Pancreas (tissue), 10 donors: Measurements from ENCODE around the gene AP1G2. TPM values are rescaled to one million over a fixed set of nuclear protein-coding genes. Genes with fewer than 3 reads are reported as not detected.

ENCODE experiments used
- ATAC-seq, 4 donors: fragments of 200-7000 bp; cut with Tn5 transposase; one replicate each; pipeline versions ENCODE4 v1.8.0 to v1.9.1; 2020; ENCODE audit warnings: mild to moderate bottlenecking in 4 of 4, moderate library complexity in 4 of 4
- DNase-seq, 6 donors: peaks; one replicate each; pipeline ENCODE4 v3.0.0-alpha.2; 2020
- FAIRE-seq: peaks from 2 replicates; lab custom pipeline; 2012; peaks lifted over from hg19 to GRCh38; lab: Jason Lieb, UNC
- H3K27ac ChIP-seq, 4 donors: fragments of 200-600 bp; sonication (generic); 1 replicate in 3 of 4; 2 replicates in 1 of 4; pipeline versions ENCODE4 v1.5.0 to v1.8.0; 2020
- H3K27me3 ChIP-seq, 4 donors: fragments of 200-600 bp; one replicate each; pipeline ENCODE4 v1.8.0; 2021
- H3K36me3 ChIP-seq, 3 donors: fragments of 200-600 bp; sonication (generic) in 1 of 3; one replicate each; pipeline versions ENCODE4 v1.5.0 to v1.8.0; 2020 to 2021
- H3K4me1 ChIP-seq, 3 donors: fragments of 200-600 bp; one replicate each; pipeline ENCODE4 v1.8.0; 2021
- H3K4me3 ChIP-seq, 4 donors: fragments of 200-600 bp; sonication (generic) in 2 of 4; one replicate each; pipeline versions ENCODE4 v1.5.0 to v1.8.0; 2020 to 2021
- H3K9me3 ChIP-seq, 4 donors: fragments of 200-600 bp; one replicate each; pipeline ENCODE4 v1.8.0; 2021
- CTCF ChIP-seq, 4 donors: fragments of 200-600 bp; sonication (generic) in 3 of 4; IDR thresholded peaks; one replicate each; pipeline versions ENCODE4 v1.5.0 to v1.8.0; 2021; ENCODE audit warnings: antibody characterized with exemption in 4 of 4
- WGBS, 2 donors: extraction: QIAGEN DNeasy Blood & Tissue Kit; methylation state at CpG; one replicate each; pipeline ENCODE4 v1.1.7; 2013; 5-methylcytosine and 5-hydroxymethylcytosine counted together
- intact Hi-C, 3 donors: fragments of 100-400 bp; cut with DNase I; formaldehyde crosslinking; loops; one replicate each; pipeline versions ENCODE4 v1.11.1 to v1.14.2; 2022
- polyA plus RNA-seq, 2 donors: library from polyadenylated mRNA; stranded (reverse); fragments of 200-250 nt; gene quantifications; one replicate each; pipeline ENCODE4 v1.2.3, GENCODE V29; 2013
- total RNA-seq, 6 donors: library from RNA; stranded (reverse); fragmentation: NEBNext Ultra II Directional in 4 of 6; extraction: Animal tissue kit (Norgen Biotek cat#: 25700) in 4 of 6; gene quantifications; one replicate each; pipeline versions ENCODE4 v1.2.1 to v1.2.4, GENCODE V29; 2021 to 2023
- donor health status: healthy with polysubstance abuse.
- donor health status: DM: no; HTN: no; CAD: no; lungs with moderate emphysema.
- donor health status: DM: no; HTN: no; CAD: no.
- donor health status: control.
- donor health status: control.
- donor health status: Bipolar disorder and iron deficiency.
- donor health status: DM: yes; HTN: yes; CAD: no.
- donor health status: DM: no; HTN: no; CAD: no.
- donor health status: DM: no; HTN: no; CAD: no.
- donor health status: DM: yes; HTN: yes; CAD: no.

The AP1G2 gene
- total and polyA plus RNA-seq, 8 donors, result 57.4 to 392 (median 85.3) TPM

GRCh38 chr14:23566112-23566777, 1.3 kb downstream of the AP1G2 start:
- intact Hi-C loops, result no loop called here
- Histone ChIP-seq H3K36me3 (peaks cover 0 to 19% (median 5%) of the 10 kb centered on the region in 3 donors), H3K27me3 (no peaks in the 10 kb centered on the region), H3K9me3 (no peaks in the 10 kb centered on the region), H3K27ac (no peak overlapping the region), H3K4me1 (peaks cover 0 to 14% (median 6%) of the 10 kb centered on the region in 3 donors), H3K4me3 (peak overlapping the region in 1 of 4 donors; percentile 78)
- 90 to 92% methylated on average over 10 of the region's 10 CpGs for WGBS, 2 donors
- no peak for ATAC-seq
- FAIRE-seq, result no peak
- no peak for DNase-seq
- TF ChIP-seq CTCF (IDR thresholded peaks at IDR 0.05), result no peak

- no peak overlapping the region for H3K4me3 ChIP-seq
- 84 to 91% methylated on average over 11 of the region's 11 CpGs for WGBS, 2 donors
- ATAC-seq (no peak), FAIRE-seq (no peak), DNase-seq (no peak)
- H3K36me3 ChIP-seq, result peaks cover 0 to 24% (median 7%) of the 10 kb centered on the region in 3 donors
- no peaks in the 10 kb centered on the region for H3K27me3 ChIP-seq
- H3K4me1 ChIP-seq, result peaks cover 0 to 14% (median 6%) of the 10 kb centered on the region in 3 donors
- intact Hi-C loops, result no loop called here
- H3K9me3 ChIP-seq, result no peaks in the 10 kb centered on the region
- no peak overlapping the region for H3K27ac ChIP-seq
- TF ChIP-seq CTCF (IDR thresholded peaks at IDR 0.05), result no peak
Observed at GRCh38 chr14:23565626-23566025, 2.0 kb downstream of the AP1G2 start.

GRCh38 chr14:23564876-23565275, 2.7 kb downstream of the AP1G2 start:
- Histone ChIP-seq H3K4me1 (peaks cover 0 to 14% (median 6%) of the 10 kb centered on the region in 3 donors), H3K4me3 (no peak overlapping the region), H3K27ac (no peak overlapping the region), H3K27me3 (no peaks in the 10 kb centered on the region), H3K36me3 (peaks cover 0 to 28% (median 7%) of the 10 kb centered on the region in 3 donors), H3K9me3 (no peaks in the 10 kb centered on the region)
- DNase-seq, result no peak
- FAIRE-seq, result no peak
- WGBS, 2 donors, result 83 to 84% methylated on average over 7 of the region's 7 CpGs
- ATAC-seq, result no peak
- intact Hi-C loops, result loop anchor here in 2 of 3 donors (5.0 kb wide), 2 partner anchors 83 to 88 kb away; no protein-coding TSS in a partner anchor
- TF ChIP-seq CTCF (IDR thresholded peaks at IDR 0.05), result no peak

- H3K36me3 ChIP-seq, result peaks cover 0 to 30% (median 7%) of the 10 kb centered on the region in 3 donors
- no peak for ATAC-seq
- intact Hi-C loops, result loop anchor here in 2 of 3 donors (5.0 kb wide), 2 partner anchors 82 to 87 kb away; no protein-coding TSS in a partner anchor
- 88 to 94% methylated on average over 13 of the region's 13 CpGs for WGBS, 2 donors
- TF ChIP-seq CTCF (IDR thresholded peaks at IDR 0.05), result no peak
- no peak overlapping the region for H3K27ac ChIP-seq
- no peak for FAIRE-seq
- no peak overlapping the region for H3K4me3 ChIP-seq
- no peak for DNase-seq
- no peaks in the 10 kb centered on the region for H3K9me3 ChIP-seq
- H3K4me1 ChIP-seq, result peaks cover 0 to 14% (median 6%) of the 10 kb centered on the region in 3 donors
- H3K27me3 ChIP-seq, result no peaks in the 10 kb centered on the region
Observed at GRCh38 chr14:23564181-23564812, 3.3 kb downstream of the AP1G2 start.
